Stimulated activated effector memory CD8-positive, alpha-beta T cell treated with anti-CD3 and anti-CD28 coated beads, Interleukin-12 subunit alpha, Interleukin-12 subunit beta, amount 100 ng/mL, for 72 hours (primary cell): ENCODE data around the gene ARAP2.
A peak's percentile ranks its signal among the peaks of the same experiment; 100 is the strongest.

Source experiments
- ATAC-seq: fragments of 150-1000 bp; cut with Tn5 transposase; 2 replicates; pipeline ENCODE4 v1.10.0; 2021
- DNase-seq, 2 donors: peaks; one replicate each; pipeline ENCODE4 v3.0.0; 2021 to 2022; ENCODE audit warnings: low spot score in 2 of 2
- H3K27ac Mint-ChIP-seq: one replicate; pipeline ENCODE4 v1.8.0; 2022; ENCODE audit warnings: mild to moderate bottlenecking, mixed read lengths
- H3K36me3 Mint-ChIP-seq: one replicate; pipeline ENCODE4 v1.8.0; 2022; ENCODE audit warnings: mild to moderate bottlenecking, mixed read lengths
- H3K4me1 Mint-ChIP-seq: one replicate; pipeline ENCODE4 v1.8.0; 2022; ENCODE audit warnings: mixed read lengths
- H3K4me3 Mint-ChIP-seq: one replicate; pipeline ENCODE4 v1.8.0; 2022; ENCODE audit warnings: mild to moderate bottlenecking, mixed read lengths
- H3K9me3 Mint-ChIP-seq: one replicate; pipeline ENCODE4 v1.8.0; 2022; ENCODE audit warnings: mixed read lengths

ARAP2 gene

DNA sequence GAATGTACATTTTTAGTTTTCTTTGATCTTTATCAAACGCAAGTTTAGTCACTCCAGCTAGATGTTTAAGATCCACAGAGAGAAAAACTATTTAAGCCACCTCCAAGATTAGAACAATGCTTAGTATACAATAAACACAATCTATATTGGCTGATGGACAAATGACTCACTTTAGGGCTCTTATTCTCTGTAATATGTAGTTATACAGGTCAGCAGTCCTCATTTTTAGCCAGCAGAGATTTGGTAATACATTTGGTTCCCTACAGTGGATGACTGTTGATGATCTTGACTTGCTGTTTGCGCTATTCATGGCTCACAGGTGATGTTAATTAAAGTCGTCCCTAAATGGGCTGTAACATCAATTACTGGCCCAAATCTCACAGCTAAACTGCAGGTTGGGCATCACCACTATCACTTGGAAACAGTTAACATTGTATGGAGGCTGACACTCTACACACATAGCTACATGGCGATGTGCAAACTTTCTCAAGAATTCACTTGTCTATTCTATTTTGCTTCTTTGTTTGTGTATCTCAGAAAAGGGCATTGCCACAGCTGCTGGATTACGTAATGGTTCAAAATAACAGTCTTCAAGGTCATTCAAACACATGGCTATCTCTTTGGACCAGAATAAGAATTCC lies 25.3 kb upstream of the ARAP2 start:
- DNase-seq: no peak
- Mint-ChIP-seq H3K4me3 (peak overlapping the region; percentile 22), H3K27ac (peak overlapping the region; percentile 93), H3K36me3 (no peaks in the 10 kb centered on the region), H3K4me1 (peaks cover 55% of the 10 kb centered on the region), H3K9me3 (peaks cover 5% of the 10 kb centered on the region)
- ATAC-seq: peak; percentile 31

- peaks cover 61% of the 10 kb centered on the region for H3K4me1 Mint-ChIP-seq
- H3K27ac Mint-ChIP-seq: peak overlapping the region; percentile 93
- H3K9me3 Mint-ChIP-seq: peaks cover 5% of the 10 kb centered on the region
- H3K36me3 Mint-ChIP-seq: no peaks in the 10 kb centered on the region
- ATAC-seq: peak; percentile 98
- DNase-seq: peak in 1 of 2 donors; percentile 68
- H3K4me3 Mint-ChIP-seq: peak overlapping the region; percentile 22
These were observed 24.8 kb upstream of the ARAP2 start for GRCh38 chr4:36269101-36269500.

GRCh38 chr4:36267486-36268268 lies 23.4 kb upstream of the ARAP2 start:
- H3K27ac Mint-ChIP-seq: peak overlapping the region; percentile 93
- H3K4me3 Mint-ChIP-seq: no peak overlapping the region

GRCh38 chr4:36264207-36264826 lies 20.0 kb upstream of the ARAP2 start:
- no peak overlapping the region for H3K4me3 Mint-ChIP-seq
- ATAC-seq (peak; percentile 57), DNase-seq (no peak)
- peaks cover 5% of the 10 kb centered on the region for H3K9me3 Mint-ChIP-seq
- H3K36me3 Mint-ChIP-seq: no peaks in the 10 kb centered on the region
- no peak overlapping the region for H3K27ac Mint-ChIP-seq
- peaks cover 49% of the 10 kb centered on the region for H3K4me1 Mint-ChIP-seq

More at GRCh38 chr4:36267486-36268268, 23.4 kb upstream of the ARAP2 start:
- no peaks in the 10 kb centered on the region for H3K36me3 Mint-ChIP-seq
- DNase-seq (no peak), ATAC-seq (no peak)
- H3K4me1 Mint-ChIP-seq: peaks cover 57% of the 10 kb centered on the region
- peaks cover 5% of the 10 kb centered on the region for H3K9me3 Mint-ChIP-seq

- Mint-ChIP-seq H3K27ac (peak overlapping the region; percentile 20), H3K4me1 (peaks cover 29% of the 10 kb centered on the region), H3K9me3 (peaks cover 3% of the 10 kb centered on the region), H3K4me3 (no peak overlapping the region), H3K36me3 (no peaks in the 10 kb centered on the region)
- DNase-seq (no peak), ATAC-seq (no peak)
These were observed 16.4 kb upstream of the ARAP2 start for GRCh38 chr4:36260731-36261130.

GRCh38 chr4:36256398-36256891 lies 12.1 kb upstream of the ARAP2 start:
- H3K9me3 Mint-ChIP-seq: no peaks in the 10 kb centered on the region
- DNase-seq (peak in 1 of 2 donors; percentile 66), ATAC-seq (peak; percentile 79)
- peaks cover 35% of the 10 kb centered on the region for H3K4me1 Mint-ChIP-seq
- peak overlapping the region; percentile 86 for H3K27ac Mint-ChIP-seq
- peak overlapping the region; percentile 68 for H3K4me3 Mint-ChIP-seq
- no peaks in the 10 kb centered on the region for H3K36me3 Mint-ChIP-seq

GRCh38 chr4:36255577-36255976 lies 11.3 kb upstream of the ARAP2 start:
- H3K4me3 Mint-ChIP-seq: peak overlapping the region; percentile 68
- DNase-seq (no peak), ATAC-seq (peak; percentile 87)
- H3K9me3 Mint-ChIP-seq: no peaks in the 10 kb centered on the region
- peaks cover 37% of the 10 kb centered on the region for H3K4me1 Mint-ChIP-seq
- no peaks in the 10 kb centered on the region for H3K36me3 Mint-ChIP-seq
- peak overlapping the region; percentile 86 for H3K27ac Mint-ChIP-seq

GRCh38 chr4:36254371-36254770 lies 10.1 kb upstream of the ARAP2 start:
- H3K27ac Mint-ChIP-seq: no peak overlapping the region
- DNase-seq (no peak), ATAC-seq (no peak)
- no peaks in the 10 kb centered on the region for H3K36me3 Mint-ChIP-seq
- H3K4me3 Mint-ChIP-seq: no peak overlapping the region
- H3K4me1 Mint-ChIP-seq: peaks cover 39% of the 10 kb centered on the region
- no peaks in the 10 kb centered on the region for H3K9me3 Mint-ChIP-seq

DNA sequence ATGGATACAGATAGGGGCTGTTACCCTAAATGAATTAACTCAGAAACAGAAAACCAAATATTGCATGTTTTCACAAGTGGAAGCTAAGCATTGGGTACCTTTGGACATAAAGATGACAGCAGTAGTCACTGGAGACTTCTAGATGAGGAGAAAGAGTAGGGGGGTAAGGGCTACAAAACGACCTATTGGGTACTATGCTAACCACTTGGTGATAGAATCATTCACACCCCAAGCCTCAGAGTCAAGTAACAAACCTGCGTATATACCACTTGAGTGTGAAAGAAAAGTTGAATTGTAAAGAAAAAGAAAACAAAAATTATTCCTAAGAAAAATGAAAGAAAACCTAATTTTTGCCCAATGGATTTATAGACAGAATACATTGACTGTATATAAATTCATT lies 7.7 kb upstream of the ARAP2 start:
- Mint-ChIP-seq H3K27ac (no peak overlapping the region), H3K4me3 (peak overlapping the region; percentile 7), H3K4me1 (peaks cover 42% of the 10 kb centered on the region), H3K9me3 (no peaks in the 10 kb centered on the region), H3K36me3 (no peaks in the 10 kb centered on the region)
- DNase-seq (no peak), ATAC-seq (no peak)

DNA sequence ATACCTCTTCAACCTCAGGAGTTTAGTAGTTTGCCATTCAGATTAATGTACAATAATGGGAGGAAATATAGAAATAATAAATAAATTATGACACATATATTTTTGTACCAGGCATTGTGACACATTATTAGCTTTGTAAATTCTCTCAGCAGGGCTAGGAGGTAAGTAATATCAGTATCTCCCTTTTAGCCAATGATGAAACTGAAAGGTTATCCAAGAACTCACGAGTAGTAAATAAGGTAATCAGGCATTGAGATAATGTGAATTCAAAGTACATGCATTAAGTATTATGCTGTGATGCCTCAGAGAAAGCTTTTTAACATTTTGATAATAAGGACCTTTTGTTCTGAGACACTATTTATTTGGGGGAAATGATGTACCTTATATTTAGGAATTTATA lies 5.3 kb upstream of the ARAP2 start:
- no peak overlapping the region for H3K27ac Mint-ChIP-seq
- H3K4me1 Mint-ChIP-seq: peaks cover 40% of the 10 kb centered on the region
- H3K4me3 Mint-ChIP-seq: no peak overlapping the region
- no peaks in the 10 kb centered on the region for H3K9me3 Mint-ChIP-seq
- ATAC-seq (peak; percentile 81), DNase-seq (no peak)
- H3K36me3 Mint-ChIP-seq: no peaks in the 10 kb centered on the region

- Mint-ChIP-seq H3K4me1 (peaks cover 44% of the 10 kb centered on the region), H3K4me3 (peak overlapping the region; percentile 83), H3K27ac (peak overlapping the region; percentile 93), H3K36me3 (peaks cover 30% of the 10 kb centered on the region), H3K9me3 (no peaks in the 10 kb centered on the region)
- ATAC-seq: peak; percentile 56
- DNase-seq: peak in 1 of 2 donors; percentile 81
These were observed 708 bp downstream of the ARAP2 start for GRCh38 chr4:36243355-36244256.

- Mint-ChIP-seq H3K9me3 (no peaks in the 10 kb centered on the region), H3K36me3 (peaks cover 38% of the 10 kb centered on the region), H3K4me3 (peak overlapping the region; percentile 83), H3K4me1 (peaks cover 52% of the 10 kb centered on the region), H3K27ac (peak overlapping the region; percentile 93)
- no peak for ATAC-seq
- no peak for DNase-seq
These were observed 1.5 kb downstream of the ARAP2 start for GRCh38 chr4:36242629-36243354.

DNA sequence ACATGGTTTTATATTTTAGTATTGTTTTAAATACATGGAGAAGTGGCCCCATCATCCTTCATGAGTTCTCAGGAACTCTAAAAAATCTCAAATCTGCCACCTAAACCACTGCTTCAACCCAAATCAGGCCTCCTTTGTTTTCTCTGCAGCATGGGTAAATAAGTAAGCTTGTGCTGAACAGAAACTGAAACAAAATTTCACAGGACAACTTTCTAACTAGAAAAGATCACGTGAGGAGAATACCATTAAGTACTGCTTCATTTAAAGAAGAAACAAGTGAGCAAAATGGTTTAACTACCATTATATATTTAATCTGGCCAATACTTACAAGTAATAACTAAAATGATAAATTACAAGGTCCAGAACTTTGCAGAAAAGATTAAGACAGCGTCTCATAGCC lies 2.5 kb downstream of the ARAP2 start:
- peak; percentile 24 for ATAC-seq
- H3K4me1 Mint-ChIP-seq: peaks cover 62% of the 10 kb centered on the region

More for the DNA sequence above, 2.5 kb downstream of the ARAP2 start:
- H3K4me3 Mint-ChIP-seq: peak overlapping the region; percentile 83
- DNase-seq: no peak
- H3K9me3 Mint-ChIP-seq: no peaks in the 10 kb centered on the region
- peaks cover 48% of the 10 kb centered on the region for H3K36me3 Mint-ChIP-seq
- peak overlapping the region; percentile 93 for H3K27ac Mint-ChIP-seq
